HepG2 (cell line): ENCODE results near the gene MRPL42.

ENCODE experiments used
- CBX5 ChIP-seq: sonication (generic); formaldehyde crosslinking; IDR thresholded peaks from 2 replicates; pipeline ENCODE4 v1.4.0; 2020; ENCODE audit warnings: missing genetic modification reagents, borderline replicate concordance
- ELF1 ChIP-seq: sonication (generic); formaldehyde crosslinking; IDR thresholded peaks from 2 replicates; pipeline ENCODE4 v1.4.0; 2020; ENCODE audit warnings: missing genetic modification reagents
- FOSL1 ChIP-seq: sonication (generic); formaldehyde crosslinking; IDR thresholded peaks from 2 replicates; pipeline ENCODE4 v1.9.0; 2021; ENCODE audit warnings: missing genetic modification reagents, borderline replicate concordance
- FOXA3 ChIP-seq: IDR thresholded peaks from 2 replicates; pipeline ENCODE4 v1.6.1; 2016; ENCODE audit warnings: missing genetic modification reagents, missing compliant biosample characterization
- NCOA2 ChIP-seq: sonication (generic); formaldehyde crosslinking; IDR thresholded peaks from 2 replicates; pipeline ENCODE4 v1.8.0; 2022; ENCODE audit warnings: inconsistent platforms
- NR3C1 ChIP-seq: sonication (generic); formaldehyde crosslinking; IDR thresholded peaks from 2 replicates; pipeline ENCODE4 v1.4.0; 2020; ENCODE audit warnings: missing genetic modification reagents
- TCF7L2 ChIP-seq: IDR thresholded peaks from 2 replicates; pipeline ENCODE4 v1.6.1; 2011; ENCODE audit warnings: mild to moderate bottlenecking, low read depth, low read length, moderate library complexity
- ZBTB21 ChIP-seq: sonication (generic); formaldehyde crosslinking; IDR thresholded peaks from 2 replicates; pipeline ENCODE4 v1.4.0; 2020; ENCODE audit warnings: missing genetic modification reagents
- ZNF354B ChIP-seq: sonication (generic); formaldehyde crosslinking; IDR thresholded peaks from 2 replicates; pipeline ENCODE4 v1.8.0; 2022; ENCODE audit warnings: mild to moderate bottlenecking, missing genetic modification reagents
- TF ChIP-seq, protein P1 (sequence below): sonication (generic); formaldehyde crosslinking; IDR thresholded peaks from 2 replicates; pipeline ENCODE4 v1.4.0; 2020; ENCODE audit warnings: missing genetic modification reagents
- TF ChIP-seq, protein P2 (sequence below): sonication (generic); formaldehyde crosslinking; IDR thresholded peaks from 2 replicates; pipeline ENCODE4 v1.5.0; 2020; ENCODE audit warnings: mild to moderate bottlenecking, missing genetic modification reagents, borderline replicate concordance
- TF ChIP-seq, protein P3 (sequence below): sonication (generic); formaldehyde crosslinking; IDR thresholded peaks from 2 replicates; pipeline ENCODE4 v1.5.1; 2020; ENCODE audit warnings: missing genetic modification reagents, mild to moderate bottlenecking, borderline replicate concordance
- TF ChIP-seq, protein P4 (sequence below): sonication (generic); formaldehyde crosslinking; conservative IDR thresholded peaks from 2 replicates; pipeline ENCODE4 v1.8.1; 2023; ENCODE audit warnings: missing genetic modification reagents

DNA sequence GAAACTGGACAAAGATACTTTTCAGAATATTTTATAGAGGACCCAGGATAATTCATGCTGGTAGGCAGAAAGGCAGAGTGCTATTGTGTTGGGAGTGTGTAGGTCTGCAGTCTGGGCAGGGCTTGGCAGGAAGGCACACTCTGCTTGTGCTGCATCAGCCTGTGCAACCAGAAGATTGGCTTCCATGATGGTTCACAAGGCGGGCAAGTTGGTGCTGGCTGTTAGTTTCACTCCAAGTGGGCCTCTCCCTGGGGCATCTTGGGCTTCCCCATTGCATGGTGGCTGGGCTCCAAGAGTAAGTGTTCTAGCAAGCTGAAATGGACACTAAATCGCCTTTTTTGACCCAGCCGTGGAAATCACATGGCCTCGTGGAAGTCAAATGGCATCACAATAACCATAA lies 23.7 kb upstream of the MRPL42 start:
- TF ChIP-seq, protein P1, sequence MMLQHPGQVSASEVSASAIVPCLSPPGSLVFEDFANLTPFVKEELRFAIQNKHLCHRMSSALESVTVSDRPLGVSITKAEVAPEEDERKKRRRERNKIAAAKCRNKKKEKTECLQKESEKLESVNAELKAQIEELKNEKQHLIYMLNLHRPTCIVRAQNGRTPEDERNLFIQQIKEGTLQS (CRISPR knock-in tag) = no peak
- TF ChIP-seq, protein P2, sequence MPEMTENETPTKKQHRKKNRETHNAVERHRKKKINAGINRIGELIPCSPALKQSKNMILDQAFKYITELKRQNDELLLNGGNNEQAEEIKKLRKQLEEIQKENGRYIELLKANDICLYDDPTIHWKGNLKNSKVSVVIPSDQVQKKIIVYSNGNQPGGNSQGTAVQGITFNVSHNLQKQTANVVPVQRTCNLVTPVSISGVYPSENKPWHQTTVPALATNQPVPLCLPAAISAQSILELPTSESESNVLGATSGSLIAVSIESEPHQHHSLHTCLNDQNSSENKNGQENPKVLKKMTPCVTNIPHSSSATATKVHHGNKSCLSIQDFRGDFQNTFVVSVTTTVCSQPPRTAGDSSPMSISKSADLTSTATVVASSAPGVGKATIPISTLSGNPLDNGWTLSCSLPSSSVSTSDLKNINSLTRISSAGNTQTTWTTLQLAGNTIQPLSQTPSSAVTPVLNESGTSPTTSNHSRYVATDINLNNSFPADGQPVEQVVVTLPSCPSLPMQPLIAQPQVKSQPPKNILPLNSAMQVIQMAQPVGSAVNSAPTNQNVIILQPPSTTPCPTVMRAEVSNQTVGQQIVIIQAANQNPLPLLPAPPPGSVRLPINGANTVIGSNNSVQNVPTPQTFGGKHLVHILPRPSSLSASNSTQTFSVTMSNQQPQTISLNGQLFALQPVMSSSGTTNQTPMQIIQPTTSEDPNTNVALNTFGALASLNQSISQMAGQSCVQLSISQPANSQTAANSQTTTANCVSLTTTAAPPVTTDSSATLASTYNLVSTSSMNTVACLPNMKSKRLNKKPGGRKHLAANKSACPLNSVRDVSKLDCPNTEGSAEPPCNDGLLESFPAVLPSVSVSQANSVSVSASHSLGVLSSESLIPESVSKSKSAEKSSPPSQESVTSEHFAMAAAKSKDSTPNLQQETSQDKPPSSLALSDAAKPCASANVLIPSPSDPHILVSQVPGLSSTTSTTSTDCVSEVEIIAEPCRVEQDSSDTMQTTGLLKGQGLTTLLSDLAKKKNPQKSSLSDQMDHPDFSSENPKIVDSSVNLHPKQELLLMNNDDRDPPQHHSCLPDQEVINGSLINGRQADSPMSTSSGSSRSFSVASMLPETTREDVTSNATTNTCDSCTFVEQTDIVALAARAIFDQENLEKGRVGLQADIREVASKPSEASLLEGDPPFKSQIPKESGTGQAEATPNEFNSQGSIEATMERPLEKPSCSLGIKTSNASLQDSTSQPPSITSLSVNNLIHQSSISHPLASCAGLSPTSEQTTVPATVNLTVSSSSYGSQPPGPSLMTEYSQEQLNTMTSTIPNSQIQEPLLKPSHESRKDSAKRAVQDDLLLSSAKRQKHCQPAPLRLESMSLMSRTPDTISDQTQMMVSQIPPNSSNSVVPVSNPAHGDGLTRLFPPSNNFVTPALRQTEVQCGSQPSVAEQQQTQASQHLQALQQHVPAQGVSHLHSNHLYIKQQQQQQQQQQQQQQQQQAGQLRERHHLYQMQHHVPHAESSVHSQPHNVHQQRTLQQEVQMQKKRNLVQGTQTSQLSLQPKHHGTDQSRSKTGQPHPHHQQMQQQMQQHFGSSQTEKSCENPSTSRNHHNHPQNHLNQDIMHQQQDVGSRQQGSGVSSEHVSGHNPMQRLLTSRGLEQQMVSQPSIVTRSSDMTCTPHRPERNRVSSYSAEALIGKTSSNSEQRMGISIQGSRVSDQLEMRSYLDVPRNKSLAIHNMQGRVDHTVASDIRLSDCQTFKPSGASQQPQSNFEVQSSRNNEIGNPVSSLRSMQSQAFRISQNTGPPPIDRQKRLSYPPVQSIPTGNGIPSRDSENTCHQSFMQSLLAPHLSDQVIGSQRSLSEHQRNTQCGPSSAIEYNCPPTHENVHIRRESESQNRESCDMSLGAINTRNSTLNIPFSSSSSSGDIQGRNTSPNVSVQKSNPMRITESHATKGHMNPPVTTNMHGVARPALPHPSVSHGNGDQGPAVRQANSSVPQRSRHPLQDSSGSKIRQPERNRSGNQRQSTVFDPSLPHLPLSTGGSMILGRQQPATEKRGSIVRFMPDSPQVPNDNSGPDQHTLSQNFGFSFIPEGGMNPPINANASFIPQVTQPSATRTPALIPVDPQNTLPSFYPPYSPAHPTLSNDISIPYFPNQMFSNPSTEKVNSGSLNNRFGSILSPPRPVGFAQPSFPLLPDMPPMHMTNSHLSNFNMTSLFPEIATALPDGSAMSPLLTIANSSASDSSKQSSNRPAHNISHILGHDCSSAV (CRISPR knock-in tag) = no peak
- TF ChIP-seq CBX5 (CRISPR knock-in tag) (no peak), ELF1 (no peak), FOSL1 (CRISPR knock-in tag) (no peak), TCF7L2 (no peak), FOXA3 (CRISPR knock-in tag) (no peak), ZBTB21 (CRISPR knock-in tag) (no peak), ZNF354B (CRISPR knock-in tag) (no peak), NCOA2 (CRISPR knock-in tag) (no peak), NR3C1 (CRISPR knock-in tag) (no peak)
- TF ChIP-seq, protein P3, sequence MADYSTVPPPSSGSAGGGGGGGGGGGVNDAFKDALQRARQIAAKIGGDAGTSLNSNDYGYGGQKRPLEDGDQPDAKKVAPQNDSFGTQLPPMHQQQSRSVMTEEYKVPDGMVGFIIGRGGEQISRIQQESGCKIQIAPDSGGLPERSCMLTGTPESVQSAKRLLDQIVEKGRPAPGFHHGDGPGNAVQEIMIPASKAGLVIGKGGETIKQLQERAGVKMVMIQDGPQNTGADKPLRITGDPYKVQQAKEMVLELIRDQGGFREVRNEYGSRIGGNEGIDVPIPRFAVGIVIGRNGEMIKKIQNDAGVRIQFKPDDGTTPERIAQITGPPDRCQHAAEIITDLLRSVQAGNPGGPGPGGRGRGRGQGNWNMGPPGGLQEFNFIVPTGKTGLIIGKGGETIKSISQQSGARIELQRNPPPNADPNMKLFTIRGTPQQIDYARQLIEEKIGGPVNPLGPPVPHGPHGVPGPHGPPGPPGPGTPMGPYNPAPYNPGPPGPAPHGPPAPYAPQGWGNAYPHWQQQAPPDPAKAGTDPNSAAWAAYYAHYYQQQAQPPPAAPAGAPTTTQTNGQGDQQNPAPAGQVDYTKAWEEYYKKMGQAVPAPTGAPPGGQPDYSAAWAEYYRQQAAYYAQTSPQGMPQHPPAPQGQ (CRISPR knock-in tag) = no peak
- TF ChIP-seq, protein P4, sequence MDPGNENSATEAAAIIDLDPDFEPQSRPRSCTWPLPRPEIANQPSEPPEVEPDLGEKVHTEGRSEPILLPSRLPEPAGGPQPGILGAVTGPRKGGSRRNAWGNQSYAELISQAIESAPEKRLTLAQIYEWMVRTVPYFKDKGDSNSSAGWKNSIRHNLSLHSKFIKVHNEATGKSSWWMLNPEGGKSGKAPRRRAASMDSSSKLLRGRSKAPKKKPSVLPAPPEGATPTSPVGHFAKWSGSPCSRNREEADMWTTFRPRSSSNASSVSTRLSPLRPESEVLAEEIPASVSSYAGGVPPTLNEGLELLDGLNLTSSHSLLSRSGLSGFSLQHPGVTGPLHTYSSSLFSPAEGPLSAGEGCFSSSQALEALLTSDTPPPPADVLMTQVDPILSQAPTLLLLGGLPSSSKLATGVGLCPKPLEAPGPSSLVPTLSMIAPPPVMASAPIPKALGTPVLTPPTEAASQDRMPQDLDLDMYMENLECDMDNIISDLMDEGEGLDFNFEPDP = no peak
